SK-N-SH treated with all-trans-retinoic acid at 6 μM for 48 hours (cell line): ENCODE results near the gene LBH.

ENCODE experiments used
- ARNTL ChIP-seq: fragments of 450-650 bp; formaldehyde crosslinking; IDR thresholded peaks from 2 replicates; pipeline ENCODE4 v1.5.0; 2020; ENCODE audit warnings: low read depth, mild to moderate bottlenecking, moderate library complexity, borderline replicate concordance
- CREB5 ChIP-seq: fragments of 250-450 bp; sonication (Bioruptor Pico); IDR thresholded peaks from 2 replicates; pipeline ENCODE4 v1.5.1; 2020; ENCODE audit warnings: low read depth, mild to moderate bottlenecking, moderate library complexity
- CSRNP3 ChIP-seq: fragments of 250-450 bp; sonication (Bioruptor Pico); IDR thresholded peaks from 2 replicates; pipeline ENCODE4 v1.5.1; 2021; ENCODE audit warnings: mild to moderate bottlenecking, moderate library complexity
- PATZ1 ChIP-seq: fragments of 250-450 bp; sonication (Bioruptor Pico); IDR thresholded peaks from 2 replicates; pipeline ENCODE4 v1.8.0; 2020; ENCODE audit warnings: mild to moderate bottlenecking, moderate library complexity, borderline replicate concordance
- ZNF565 ChIP-seq: fragments of 450-650 bp; formaldehyde crosslinking; conservative IDR thresholded peaks from 2 replicates; pipeline ENCODE4 v1.5.0; 2020; ENCODE audit warnings: low read depth, mild to moderate bottlenecking, moderate library complexity

GRCh38 chr2:30266705-30267104 is 35.4 kb downstream of the LBH start:
- no peak for TF ChIP-seq ZNF565
- TF ChIP-seq CSRNP3, result no peak
- TF ChIP-seq PATZ1 (CRISPR knock-in tag), result no peak
- TF ChIP-seq ARNTL, result no peak
- TF ChIP-seq CREB5, result no peak
